NCI-H2107 (cell line): ENCODE measurements around the gene DDR1.
"Not testable (repeated sequence)": the region's sequence is repeated elsewhere in the genome, so short reads cannot be mapped to it uniquely, and the experiment has no call there.

Experiments used
- DNase-seq: peaks from one replicate; lab custom pipeline; 2025; lab: John Stamatoyannopoulos, UW

DDR1 gene

GRCh38 chr6:30883685-30884520, at the start of gene DDR1:
DDR1 (plus strand) TSS chr6:30884519; CDS start chr6:30888730, 4,211 bp downstream.
- no peak for DNase-seq

GRCh38 chr6:30834646-30835045, 49.7 kb upstream of the DDR1 start:
- no peak for DNase-seq

GRCh38 chr6:30835576-30835975, 48.7 kb upstream of the DDR1 start:
- DNase-seq = no peak

GRCh38 chr6:30836431-30836866, 47.9 kb upstream of the DDR1 start:
- DNase-seq = no peak

- DNase-seq = no peak
Observed at GRCh38 chr6:30836957-30837356, 47.4 kb upstream of the DDR1 start.

GRCh38 chr6:30837432-30837831, 46.9 kb upstream of the DDR1 start:
- no peak for DNase-seq

- DNase-seq = no peak
Observed at GRCh38 chr6:30837870-30838269, 46.4 kb upstream of the DDR1 start.

- no peak for DNase-seq
Observed at GRCh38 chr6:30839671-30840070, 44.6 kb upstream of the DDR1 start.

GRCh38 chr6:30840084-30840934, 44.0 kb upstream of the DDR1 start:
- no peak for DNase-seq

- no peak for DNase-seq
Observed at GRCh38 chr6:30840935-30841643, 43.2 kb upstream of the DDR1 start.

- DNase-seq = no peak
Observed at GRCh38 chr6:30841644-30842504, 42.4 kb upstream of the DDR1 start.

GRCh38 chr6:30842754-30843610, 41.3 kb upstream of the DDR1 start:
- DNase-seq = no peak

- DNase-seq = no peak
Observed at GRCh38 chr6:30843611-30843998, 40.7 kb upstream of the DDR1 start.

GRCh38 chr6:30844118-30844535, 40.2 kb upstream of the DDR1 start:
- DNase-seq = no peak

GRCh38 chr6:30845183-30845582, 39.1 kb upstream of the DDR1 start:
- DNase-seq = no peak

GRCh38 chr6:30847421-30847970, 36.8 kb upstream of the DDR1 start:
- no peak for DNase-seq

- no peak for DNase-seq
Observed at GRCh38 chr6:30847971-30848436, 36.3 kb upstream of the DDR1 start.

- DNase-seq = no peak
Observed at GRCh38 chr6:30849903-30850651, 34.2 kb upstream of the DDR1 start.

- not testable (repeated sequence) for DNase-seq
Observed at GRCh38 chr6:30852459-30852858, 31.9 kb upstream of the DDR1 start.
